HL-60 (cell line): ENCODE measurements around the gene GUCY2F.

Source experiments
- CTCF ChIP-seq: IDR thresholded peaks from one replicate; pipeline ENCODE4 v1.5.1; 2011; ENCODE audit warnings: low read length, control low read depth, inconsistent platforms; ENCODE audit not compliant: insufficient read depth
- GABPA ChIP-seq: IDR thresholded peaks from 2 replicates; pipeline ENCODE4 v1.6.1; 2012; ENCODE audit warnings: low read depth
- POLR2AphosphoS5 ChIP-seq: IDR thresholded peaks from 2 replicates; pipeline ENCODE4 v1.6.1; 2012; ENCODE audit warnings: low read depth
- REST ChIP-seq: IDR thresholded peaks from 2 replicates; pipeline ENCODE4 v1.6.1; 2012; ENCODE audit warnings: low read depth; ENCODE audit not compliant: insufficient replicate concordance
- SPI1 ChIP-seq: IDR thresholded peaks from 2 replicates; pipeline ENCODE4 v1.6.1; 2012; ENCODE audit warnings: low read depth, mild to moderate bottlenecking, borderline replicate concordance

DNA sequence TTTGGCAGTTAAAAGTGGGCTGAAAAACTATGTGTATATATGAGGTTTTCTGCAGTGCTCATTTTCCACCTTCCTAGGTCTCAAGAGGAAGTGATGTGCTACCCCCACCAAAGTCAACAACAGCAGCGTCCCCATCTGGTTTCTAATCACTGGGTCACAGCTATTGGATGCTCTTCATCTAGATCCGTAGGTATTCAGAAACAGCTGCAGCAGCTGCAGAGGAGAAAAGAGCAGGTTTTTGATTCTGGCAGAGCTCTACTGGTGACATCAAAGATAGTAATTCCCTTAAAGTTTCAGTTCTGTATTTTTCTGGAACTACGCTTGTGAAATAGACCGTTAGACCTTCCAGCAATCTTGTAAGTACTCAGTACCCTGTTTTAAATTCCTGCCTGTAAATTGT lies 5.8 kb upstream of the GUCY2F start:
- no peak for TF ChIP-seq CTCF
- no peak for TF ChIP-seq POLR2AphosphoS5
- TF ChIP-seq REST: no peak
- TF ChIP-seq SPI1: peak; percentile 66; the same call in 1 of the 2 replicates
- no peak for TF ChIP-seq GABPA
